GM23248 (cell line): ENCODE data around the gene LEF1. TPM values are rescaled to one million over a fixed set of nuclear protein-coding genes. Genes with fewer than 3 reads are reported as not detected.

Experiments used
- DNase-seq: peaks from one replicate; pipeline ENCODE4 v3.0.0-alpha.2; 2015
- H2AFZ ChIP-seq: fragments of 200-600 bp; sonication (generic); 2 replicates; pipeline ENCODE4 v1.6.1; 2016; ENCODE audit warnings: antibody characterized with exemption
- H3F3A ChIP-seq: fragments of 200-600 bp; sonication (generic); 2 replicates; pipeline ENCODE4 v1.6.1; 2016; ENCODE audit warnings: mild to moderate bottlenecking, antibody characterized with exemption, mixed run types; ENCODE audit not compliant: insufficient read depth
- H3K27ac ChIP-seq: fragments of 200-600 bp; sonication (generic); 2 replicates; pipeline ENCODE4 v1.5.1; 2016; ENCODE audit warnings: mild to moderate bottlenecking
- H3K27me3 ChIP-seq: fragments of 200-600 bp; sonication (generic); replicated peaks from 2 replicates; pipeline ENCODE4 v1.6.1; 2016; ENCODE audit warnings: mild to moderate bottlenecking; ENCODE audit not compliant: insufficient read depth
- H3K36me3 ChIP-seq: fragments of 200-600 bp; sonication (generic); 2 replicates; pipeline ENCODE4 v1.6.1; 2016; ENCODE audit warnings: low read depth, mild to moderate bottlenecking
- H3K4me1 ChIP-seq: fragments of 200-600 bp; sonication (generic); 2 replicates; pipeline ENCODE4 v1.6.1; 2016; ENCODE audit warnings: mild to moderate bottlenecking; ENCODE audit not compliant: insufficient read depth
- H3K4me2 ChIP-seq: fragments of 200-600 bp; sonication (generic); one replicate; pipeline ENCODE4 v1.6.1; 2016; ENCODE audit warnings: mild to moderate bottlenecking; ENCODE audit not compliant: unreplicated experiment
- H3K4me3 ChIP-seq: fragments of 200-600 bp; sonication (generic); 2 replicates; pipeline ENCODE4 v1.5.1; 2016; ENCODE audit warnings: mild to moderate bottlenecking
- H3K79me2 ChIP-seq: fragments of 200-600 bp; sonication (generic); 2 replicates; pipeline ENCODE4 v1.6.1; 2016; ENCODE audit warnings: mild to moderate bottlenecking; ENCODE audit not compliant: insufficient read depth
- H3K9ac ChIP-seq: fragments of 200-600 bp; sonication (generic); 2 replicates; pipeline ENCODE4 v1.6.1; 2016; ENCODE audit warnings: mild to moderate bottlenecking
- H3K9me2 ChIP-seq: fragments of 200-600 bp; sonication (generic); 2 replicates; pipeline ENCODE4 v1.6.1; 2016; ENCODE audit warnings: mixed run types, mild to moderate bottlenecking, moderate library complexity; ENCODE audit not compliant: insufficient read depth
- H3K9me3 ChIP-seq: fragments of 200-600 bp; sonication (generic); one replicate; pipeline ENCODE4 v1.6.1; 2017; ENCODE audit warnings: low read depth
- H4K20me1 ChIP-seq: fragments of 200-600 bp; sonication (generic); 2 replicates; pipeline ENCODE4 v1.6.0; 2016; ENCODE audit not compliant: insufficient read depth
- EZH2 ChIP-seq: fragments of 200-600 bp; sonication (generic); IDR thresholded peaks from 2 replicates; pipeline ENCODE4 v1.6.1; 2018; ENCODE audit warnings: antibody characterized with exemption, mild to moderate bottlenecking; ENCODE audit not compliant: insufficient read depth, poor library complexity, severe bottlenecking
- EZH2phosphoT487 ChIP-seq: fragments of 200-600 bp; sonication (generic); IDR thresholded peaks from 2 replicates; pipeline ENCODE4 v1.6.1; 2018; ENCODE audit warnings: antibody characterized with exemption, moderate library complexity, mild to moderate bottlenecking, low read depth; ENCODE audit not compliant: insufficient read depth
- WGBS, 2 experiments: methylation state at CpG; one replicate each; pipeline ENCODE4 v1.1.6; 2015 to 2017; ENCODE audit warnings: low lambda C conversion rate in 2 of 2, low coverage in 1 of 2; ENCODE audit errors: missing lambda C conversion rate in 2 of 2; 5-methylcytosine and 5-hydroxymethylcytosine counted together
- in situ Hi-C: fragments of 300-500 bp; cut with MboI; formaldehyde crosslinking; loops from 2 replicates; pipeline ENCODE4 v1.15.0; 2020
- polyA plus RNA-seq: library from polyadenylated mRNA; unstranded; fragments of >200 nt; fragmentation: Nextera tagmentation; extraction: Ambion mirVana; gene quantifications from 2 replicates; pipeline ENCODE4 v1.2.1, GENCODE V29; 2016
- total RNA-seq: library from RNA; depleted of rRNA; stranded (reverse); fragments of >200 nt; shearing (Covaris generic); gene quantifications from 2 replicates; pipeline ENCODE4 v1.2.3, GENCODE V29; 2014

Gene LEF1
- total and polyA plus RNA-seq, 2 experiments from 2014 or later = 0.23 TPM; not detected in 1

DNA sequence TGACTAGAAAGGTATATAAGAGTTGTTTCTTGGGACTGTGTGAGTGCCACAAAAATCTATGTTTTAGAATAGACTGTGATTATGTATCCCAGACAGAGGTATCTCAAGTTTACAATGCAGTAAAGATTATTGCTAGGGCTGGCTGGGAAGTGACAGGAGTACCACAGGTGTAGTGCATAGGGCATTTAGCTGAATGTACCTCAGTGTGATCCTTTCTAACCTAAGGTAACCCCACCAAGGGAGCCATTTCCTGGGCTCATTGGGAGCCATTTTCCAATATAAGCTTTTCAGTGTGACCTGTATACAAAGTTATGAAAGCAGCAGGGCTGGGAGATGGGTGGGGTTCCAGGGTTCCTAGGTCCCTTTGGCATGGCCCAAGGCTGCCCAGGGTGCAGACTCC lies 6.1 kb upstream of the LEF1 start:
- H3K9ac ChIP-seq = no peak overlapping the region
- in situ Hi-C loops = no loop called here
- DNase-seq = no peak
- H3K4me3 ChIP-seq = no peak overlapping the region
- no peaks in the 10 kb centered on the region for H4K20me1 ChIP-seq
- H3F3A ChIP-seq = no peaks in the 10 kb centered on the region
- H3K4me2 ChIP-seq = no peak overlapping the region
- no peaks in the 10 kb centered on the region for H3K9me2 ChIP-seq
- no peak overlapping the region for H2AFZ ChIP-seq
- no peak for TF ChIP-seq EZH2
- H3K27ac ChIP-seq = no peak overlapping the region
- no peaks in the 10 kb centered on the region for H3K4me1 ChIP-seq
- no peaks in the 10 kb centered on the region for H3K36me3 ChIP-seq
- H3K27me3 ChIP-seq = peaks cover 50% of the 10 kb centered on the region
- no peaks in the 10 kb centered on the region for H3K9me3 ChIP-seq
- no peaks in the 10 kb centered on the region for H3K79me2 ChIP-seq

DNA sequence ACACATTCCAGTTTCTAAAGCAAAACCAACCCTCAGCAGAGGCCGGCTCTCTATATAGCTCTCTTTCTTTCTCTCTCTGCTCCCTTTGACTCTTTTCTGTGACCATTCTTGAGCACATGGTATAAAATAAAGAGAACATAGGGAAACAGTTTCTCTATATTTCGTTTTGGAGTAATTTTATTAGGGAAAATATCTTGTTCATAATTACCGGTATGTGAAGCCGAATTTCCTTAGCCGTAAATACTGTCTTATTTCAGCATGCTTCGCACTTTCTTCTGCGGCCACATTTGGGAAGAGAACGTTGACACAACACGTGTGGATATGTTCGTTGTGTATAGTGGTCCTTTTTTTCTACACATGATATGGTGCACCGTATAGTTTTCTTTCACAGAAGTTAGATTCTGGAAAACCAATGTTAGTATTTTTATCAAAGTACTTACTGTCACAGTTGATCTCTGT lies 4.9 kb upstream of the LEF1 start:
- in situ Hi-C loops = no loop called here
- Histone ChIP-seq H3K79me2 (no peaks in the 10 kb centered on the region), H3K27me3 (peaks cover 63% of the 10 kb centered on the region), H4K20me1 (no peaks in the 10 kb centered on the region), H3K4me2 (peak overlapping the region; percentile 69), H3F3A (no peaks in the 10 kb centered on the region), H3K9me2 (no peaks in the 10 kb centered on the region), H3K36me3 (no peaks in the 10 kb centered on the region), H3K27ac (no peak overlapping the region), H3K9ac (no peak overlapping the region), H3K9me3 (no peaks in the 10 kb centered on the region), H3K4me3 (peak overlapping the region; percentile 60; the same call in 1 of the 2 replicates), H3K4me1 (no peaks in the 10 kb centered on the region), H2AFZ (peak overlapping the region; percentile 71)
- no peak for TF ChIP-seq EZH2
- no peak for TF ChIP-seq EZH2phosphoT487
- no peak for DNase-seq
- 70 to 75% methylated on average over 11 of the region's 11 CpGs for WGBS, 2 experiments

DNA sequence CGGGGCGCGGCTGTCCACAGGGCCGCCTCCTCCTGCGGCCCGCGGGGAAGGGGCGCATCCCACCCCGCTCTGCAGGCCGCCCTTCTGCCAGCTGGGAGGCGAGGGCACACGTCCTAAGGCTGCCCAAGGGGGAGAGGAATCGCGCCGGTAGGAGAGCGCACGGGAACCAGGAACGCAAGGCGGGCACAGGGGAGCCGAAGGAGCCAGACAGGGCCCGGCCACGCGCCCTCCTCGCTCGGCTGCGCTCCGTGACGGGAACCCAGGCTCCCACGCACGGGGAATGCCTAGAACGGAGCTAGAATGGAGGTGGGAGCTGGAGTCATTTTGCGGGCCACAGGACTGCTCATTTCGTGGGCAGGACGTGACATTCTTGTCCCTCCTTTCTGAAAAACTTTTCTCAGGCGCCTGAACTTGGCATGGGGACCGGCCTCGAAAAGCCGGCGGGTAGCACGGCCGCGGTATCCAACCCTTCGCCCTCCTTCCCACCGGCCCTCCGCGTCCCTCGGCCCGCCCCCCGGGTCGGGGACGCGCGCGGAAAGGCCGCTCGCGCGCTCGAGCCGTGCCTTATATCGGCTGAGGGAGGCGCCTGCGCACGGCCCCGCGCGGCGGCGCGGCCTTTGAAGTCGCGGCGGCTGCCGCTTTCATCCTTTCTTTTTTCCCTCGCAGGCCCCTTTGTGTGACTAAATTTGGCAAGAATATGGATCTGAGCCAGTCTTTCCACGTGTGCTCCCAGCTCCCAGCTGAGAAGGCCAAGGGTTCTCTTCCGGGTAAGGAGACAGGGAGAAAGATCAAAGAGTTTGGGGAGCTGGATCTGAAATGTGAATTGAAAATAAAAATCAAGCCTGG lies 4.2 kb upstream of the LEF1 start:
- Histone ChIP-seq H3K9me2 (no peaks in the 10 kb centered on the region), H3K27ac (no peak overlapping the region), H3K4me3 (peak overlapping the region; percentile 60), H3K9ac (no peak overlapping the region), H3K79me2 (no peaks in the 10 kb centered on the region), H3K27me3 (peaks cover 64% of the 10 kb centered on the region), H3K4me2 (peak overlapping the region; percentile 69), H3K36me3 (no peaks in the 10 kb centered on the region), H3K4me1 (no peaks in the 10 kb centered on the region), H3K9me3 (no peaks in the 10 kb centered on the region), H3F3A (no peaks in the 10 kb centered on the region), H2AFZ (peak overlapping the region; percentile 71), H4K20me1 (no peaks in the 10 kb centered on the region)
- in situ Hi-C loops = no loop called here
- WGBS, 2 experiments = 2 to 4% methylated on average over 36 to 62 of the region's 77 CpGs
- TF ChIP-seq EZH2 = peak; percentile 71
- TF ChIP-seq EZH2phosphoT487 = no peak
- peak; percentile 38 for DNase-seq

DNA sequence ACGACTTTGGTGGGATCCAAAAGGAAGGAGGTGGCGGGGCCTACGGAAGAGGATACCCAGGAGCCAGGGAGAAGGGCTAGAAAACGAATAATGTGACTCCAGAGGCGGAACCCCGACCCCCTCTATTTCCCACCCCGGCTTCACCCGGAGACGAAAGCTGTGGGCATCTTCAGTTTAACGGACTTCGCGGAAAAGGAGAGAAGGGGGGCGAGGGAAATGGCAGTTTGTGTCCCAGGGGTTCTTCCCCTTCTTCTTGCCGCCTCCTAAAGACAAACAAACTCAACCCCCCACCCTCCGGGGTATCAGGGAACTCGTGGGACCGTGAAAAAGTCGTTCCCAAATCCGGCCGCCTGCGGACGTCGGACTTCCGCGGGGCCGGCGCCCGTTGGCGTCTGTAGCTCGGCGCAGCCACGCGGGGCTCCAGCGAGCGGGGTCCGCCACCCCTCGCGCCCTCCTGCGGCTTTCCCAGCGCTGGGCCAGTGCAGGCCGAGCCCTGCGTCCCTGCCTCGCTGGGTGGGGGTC lies 3.6 kb upstream of the LEF1 start:
- Histone ChIP-seq H3K27me3 (peaks cover 69% of the 10 kb centered on the region), H3K36me3 (no peaks in the 10 kb centered on the region), H3K79me2 (no peaks in the 10 kb centered on the region), H3K27ac (no peak overlapping the region), H4K20me1 (no peaks in the 10 kb centered on the region), H3K9ac (no peak overlapping the region), H3K4me1 (no peaks in the 10 kb centered on the region), H3K4me2 (peak overlapping the region; percentile 69), H3F3A (no peaks in the 10 kb centered on the region), H2AFZ (peak overlapping the region; percentile 71), H3K9me2 (no peaks in the 10 kb centered on the region), H3K4me3 (no peak overlapping the region), H3K9me3 (no peaks in the 10 kb centered on the region)
- TF ChIP-seq EZH2phosphoT487 (peak; percentile 74; the same call in 1 of the 2 replicates), EZH2 (peak; percentile 67)
- DNase-seq = peak; percentile 18
- WGBS, 2 experiments = 2 to 3% methylated on average over 27 to 41 of the region's 43 CpGs
- in situ Hi-C loops = no loop called here
